Activated CD8-positive, alpha-beta memory T cell treated with anti-CD3 and anti-CD28 coated beads for 1 hour (primary cell): ENCODE measurements around the gene DYNC2I2.
"Not testable (repeated sequence)": the region's sequence is repeated elsewhere in the genome, so short reads cannot be mapped to it uniquely, and the experiment has no call there.

Experiments used
- DNase-seq, 2 donors: peaks; one replicate each; pipeline ENCODE4 v3.0.0-alpha.2; 2020; ENCODE audit warnings: low read depth in 1 of 2; ENCODE audit errors: extremely low read depth in 1 of 2

DYNC2I2 gene

GRCh38 chr9:128619779-128620178 lies 36.9 kb downstream of the DYNC2I2 start:
- no peak for DNase-seq

GRCh38 chr9:128619127-128619526 lies 37.5 kb downstream of the DYNC2I2 start:
- no peak for DNase-seq

GRCh38 chr9:128617943-128618342 lies 38.7 kb downstream of the DYNC2I2 start:
- DNase-seq: no peak

- no peak for DNase-seq
These were observed 41.1 kb downstream of the DYNC2I2 start for GRCh38 chr9:128615571-128615970.

GRCh38 chr9:128614728-128615127 lies 41.9 kb downstream of the DYNC2I2 start:
- no peak for DNase-seq

- no peak for DNase-seq
These were observed 44.9 kb downstream of the DYNC2I2 start for GRCh38 chr9:128611600-128612394.

GRCh38 chr9:128610897-128611296 lies 45.8 kb downstream of the DYNC2I2 start:
- no peak for DNase-seq

- no peak for DNase-seq
These were observed 48.9 kb downstream of the DYNC2I2 start for GRCh38 chr9:128607642-128608350.

- DNase-seq: no peak
These were observed 53.0 kb downstream of the DYNC2I2 start for GRCh38 chr9:128603697-128604096.

GRCh38 chr9:128600099-128600498 lies 56.5 kb downstream of the DYNC2I2 start:
- DNase-seq: no peak

GRCh38 chr9:128595471-128595870 lies 61.2 kb downstream of the DYNC2I2 start:
- DNase-seq: no peak

- DNase-seq: no peak
These were observed 62.8 kb downstream of the DYNC2I2 start for GRCh38 chr9:128593856-128594255.

- no peak for DNase-seq
These were observed 63.6 kb downstream of the DYNC2I2 start for GRCh38 chr9:128593039-128593438.

- no peak for DNase-seq
These were observed 67.9 kb downstream of the DYNC2I2 start for GRCh38 chr9:128588581-128589233.

GRCh38 chr9:128587453-128587852 lies 69.2 kb downstream of the DYNC2I2 start:
- DNase-seq: no peak

GRCh38 chr9:128586934-128587333 lies 69.7 kb downstream of the DYNC2I2 start:
- not testable (repeated sequence) for DNase-seq

GRCh38 chr9:128585155-128585554 lies 71.5 kb downstream of the DYNC2I2 start:
- DNase-seq: not testable (repeated sequence)
